ENCODE results near the gene OTULIN. TPM values are rescaled to one million over a fixed set of nuclear protein-coding genes. Genes with fewer than 3 reads are reported as not detected.

Gene OTULIN
- total and polyA plus RNA-seq, 2 of the 13 experiments (the other 11 are each of a cell fraction or from before 2014, with no cell fraction given) = 7.0 to 34.8 TPM

- TF ChIP-seq HMGXB4 (CRISPR knock-in tag; IDR thresholded peaks at IDR 0.05; ENCODE audit: borderline replicate concordance in 1 of 2, low read depth in 1 of 2) (no peak), ZNF333 (CRISPR knock-in tag; IDR thresholded peaks at IDR 0.05; ENCODE audit: borderline replicate concordance) (no peak), HMGXB3 (CRISPR knock-in tag; IDR thresholded peaks at IDR 0.05; ENCODE audit: borderline replicate concordance) (no peak), E2F2 (CRISPR knock-in tag; IDR thresholded peaks at IDR 0.05; ENCODE audit: borderline replicate concordance) (no peak), ZKSCAN1 (IDR thresholded peaks at IDR 0.05; ENCODE audit: low read length) (no peak), MYPOP (CRISPR knock-in tag; IDR thresholded peaks at IDR 0.05) (no peak), RORA (CRISPR knock-in tag; IDR thresholded peaks at IDR 0.05) (no peak), SIN3B (IDR thresholded peaks at IDR 0.05; ENCODE audit: low read length) (no peak), TAF15 (IDR thresholded peaks at IDR 0.05; ENCODE audit: low read depth, low read length, poor library complexity, severe bottlenecking) (no peak), ZNF543 (CRISPR knock-in tag; IDR thresholded peaks at IDR 0.05) (no peak)
- TF ChIP-seq, protein P1, sequence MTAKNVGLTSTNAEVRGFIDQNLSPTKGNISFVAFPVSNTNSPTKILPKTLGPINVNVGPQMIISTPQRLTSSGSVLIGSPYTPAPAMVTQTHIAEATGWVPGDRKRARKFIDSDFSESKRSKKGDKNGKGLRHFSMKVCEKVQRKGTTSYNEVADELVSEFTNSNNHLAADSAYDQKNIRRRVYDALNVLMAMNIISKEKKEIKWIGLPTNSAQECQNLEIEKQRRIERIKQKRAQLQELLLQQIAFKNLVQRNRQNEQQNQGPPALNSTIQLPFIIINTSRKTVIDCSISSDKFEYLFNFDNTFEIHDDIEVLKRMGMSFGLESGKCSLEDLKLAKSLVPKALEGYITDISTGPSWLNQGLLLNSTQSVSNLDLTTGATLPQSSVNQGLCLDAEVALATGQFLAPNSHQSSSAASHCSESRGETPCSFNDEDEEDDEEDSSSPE (CRISPR knock-in tag; IDR thresholded peaks at IDR 0.05) = no peak
- TF ChIP-seq, protein P2, sequence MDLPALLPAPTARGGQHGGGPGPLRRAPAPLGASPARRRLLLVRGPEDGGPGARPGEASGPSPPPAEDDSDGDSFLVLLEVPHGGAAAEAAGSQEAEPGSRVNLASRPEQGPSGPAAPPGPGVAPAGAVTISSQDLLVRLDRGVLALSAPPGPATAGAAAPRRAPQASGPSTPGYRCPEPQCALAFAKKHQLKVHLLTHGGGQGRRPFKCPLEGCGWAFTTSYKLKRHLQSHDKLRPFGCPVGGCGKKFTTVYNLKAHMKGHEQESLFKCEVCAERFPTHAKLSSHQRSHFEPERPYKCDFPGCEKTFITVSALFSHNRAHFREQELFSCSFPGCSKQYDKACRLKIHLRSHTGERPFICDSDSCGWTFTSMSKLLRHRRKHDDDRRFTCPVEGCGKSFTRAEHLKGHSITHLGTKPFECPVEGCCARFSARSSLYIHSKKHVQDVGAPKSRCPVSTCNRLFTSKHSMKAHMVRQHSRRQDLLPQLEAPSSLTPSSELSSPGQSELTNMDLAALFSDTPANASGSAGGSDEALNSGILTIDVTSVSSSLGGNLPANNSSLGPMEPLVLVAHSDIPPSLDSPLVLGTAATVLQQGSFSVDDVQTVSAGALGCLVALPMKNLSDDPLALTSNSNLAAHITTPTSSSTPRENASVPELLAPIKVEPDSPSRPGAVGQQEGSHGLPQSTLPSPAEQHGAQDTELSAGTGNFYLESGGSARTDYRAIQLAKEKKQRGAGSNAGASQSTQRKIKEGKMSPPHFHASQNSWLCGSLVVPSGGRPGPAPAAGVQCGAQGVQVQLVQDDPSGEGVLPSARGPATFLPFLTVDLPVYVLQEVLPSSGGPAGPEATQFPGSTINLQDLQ (CRISPR knock-in tag; IDR thresholded peaks at IDR 0.05) = no peak
Observed at GRCh38 chr5:14644623-14645237, 19.8 kb upstream of the OTULIN start (continued).

Measured in HepG2 (cell line).